Measurements from ENCODE around the gene MMP25. TPM values are rescaled to one million over a fixed set of nuclear protein-coding genes. Genes with fewer than 3 reads are reported as not detected.

Gene MMP25
- total RNA-seq, 1 donor from 2014 or later: 0.89 TPM

DNA sequence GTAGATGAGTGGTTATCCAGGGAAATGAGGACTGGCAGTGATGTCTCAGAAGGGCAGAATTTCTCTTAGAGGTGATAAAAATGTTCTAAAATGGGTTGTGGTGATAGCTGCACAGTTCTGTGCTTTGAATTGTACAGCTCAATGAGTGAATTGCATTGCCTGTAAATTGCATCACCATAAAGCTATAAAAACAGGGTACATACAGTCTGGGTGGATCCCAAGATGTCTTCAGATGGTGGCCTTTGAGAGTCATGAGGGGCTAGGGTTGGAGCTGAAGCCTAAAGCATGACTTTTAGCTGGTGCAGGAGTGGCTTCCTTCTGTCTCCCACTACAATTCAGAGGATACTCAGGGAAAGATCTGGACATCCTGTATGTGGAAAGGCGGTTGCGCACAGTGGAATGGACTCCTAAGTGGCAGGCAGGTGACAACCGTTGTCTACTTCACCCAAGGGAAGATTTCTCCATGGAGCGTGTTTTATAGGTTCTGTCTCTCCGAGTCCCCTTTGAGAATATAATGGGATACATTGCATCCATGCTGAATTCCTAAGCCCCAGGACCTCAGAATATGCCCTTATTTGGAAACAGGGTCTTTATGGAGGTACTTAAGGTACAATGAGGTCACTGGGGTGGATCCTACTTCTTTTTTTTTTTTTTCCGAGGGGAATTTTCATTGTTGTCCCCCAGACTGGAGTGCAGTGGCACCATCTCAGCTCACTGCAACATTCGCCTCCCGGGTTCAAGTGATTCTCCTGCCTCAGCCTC, 17.4 kb downstream of the MMP25 start:
- Mint-ChIP-seq H3K4me3 (ENCODE audit: unreplicated experiment) (no peak overlapping the region), H3K36me3 (ENCODE audit: low read depth, unreplicated experiment) (no peaks in the 10 kb centered on the region), H3K4me1 (ENCODE audit: low read depth, unreplicated experiment) (peaks cover 5% of the 10 kb centered on the region), H3K9me3 (ENCODE audit: unreplicated experiment) (no peaks in the 10 kb centered on the region), H3K27me3 (ENCODE audit: low read depth, unreplicated experiment) (no peaks in the 10 kb centered on the region), H3K27ac (ENCODE audit: unreplicated experiment) (no peak overlapping the region)
- Histone ChIP-seq H3K27ac (ENCODE audit: low read depth, low read length) (no peak overlapping the region), H3K27me3 (ENCODE audit: insufficient read depth, low read length) (peaks cover 2% of the 10 kb centered on the region), H4K20me1 (ENCODE audit: insufficient read depth, low read length) (no peaks in the 10 kb centered on the region), H3K4me1 (ENCODE audit: insufficient read depth, low read length) (peaks cover 11% of the 10 kb centered on the region), H3K4me3 (ENCODE audit: insufficient read depth, low read depth, low read length) (no peak overlapping the region), H3K79me2 (ENCODE audit: insufficient read depth, low read length) (no peaks in the 10 kb centered on the region), H3K4me2 (ENCODE audit: low read length) (no peak overlapping the region), H3K9me3 (ENCODE audit: insufficient read depth, low read depth, low read length) (no peaks in the 10 kb centered on the region), H3K36me3 (ENCODE audit: insufficient read depth, low read length) (no peaks in the 10 kb centered on the region), H3K9ac (ENCODE audit: low read length) (no peak overlapping the region), H2AFZ (ENCODE audit: low read depth, low read length) (no peak overlapping the region)
- no peak for DNase-seq (ENCODE audit: low read depth)
- no peak for FAIRE-seq
- no peak for TF ChIP-seq EZH2 (IDR thresholded peaks at IDR 0.05; ENCODE audit: insufficient read depth, low read length)
- TF ChIP-seq, protein P1, sequence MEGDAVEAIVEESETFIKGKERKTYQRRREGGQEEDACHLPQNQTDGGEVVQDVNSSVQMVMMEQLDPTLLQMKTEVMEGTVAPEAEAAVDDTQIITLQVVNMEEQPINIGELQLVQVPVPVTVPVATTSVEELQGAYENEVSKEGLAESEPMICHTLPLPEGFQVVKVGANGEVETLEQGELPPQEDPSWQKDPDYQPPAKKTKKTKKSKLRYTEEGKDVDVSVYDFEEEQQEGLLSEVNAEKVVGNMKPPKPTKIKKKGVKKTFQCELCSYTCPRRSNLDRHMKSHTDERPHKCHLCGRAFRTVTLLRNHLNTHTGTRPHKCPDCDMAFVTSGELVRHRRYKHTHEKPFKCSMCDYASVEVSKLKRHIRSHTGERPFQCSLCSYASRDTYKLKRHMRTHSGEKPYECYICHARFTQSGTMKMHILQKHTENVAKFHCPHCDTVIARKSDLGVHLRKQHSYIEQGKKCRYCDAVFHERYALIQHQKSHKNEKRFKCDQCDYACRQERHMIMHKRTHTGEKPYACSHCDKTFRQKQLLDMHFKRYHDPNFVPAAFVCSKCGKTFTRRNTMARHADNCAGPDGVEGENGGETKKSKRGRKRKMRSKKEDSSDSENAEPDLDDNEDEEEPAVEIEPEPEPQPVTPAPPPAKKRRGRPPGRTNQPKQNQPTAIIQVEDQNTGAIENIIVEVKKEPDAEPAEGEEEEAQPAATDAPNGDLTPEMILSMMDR (IDR thresholded peaks at IDR 0.05; ENCODE audit: insufficient read depth, low read depth, low read length): no peak

DNA sequence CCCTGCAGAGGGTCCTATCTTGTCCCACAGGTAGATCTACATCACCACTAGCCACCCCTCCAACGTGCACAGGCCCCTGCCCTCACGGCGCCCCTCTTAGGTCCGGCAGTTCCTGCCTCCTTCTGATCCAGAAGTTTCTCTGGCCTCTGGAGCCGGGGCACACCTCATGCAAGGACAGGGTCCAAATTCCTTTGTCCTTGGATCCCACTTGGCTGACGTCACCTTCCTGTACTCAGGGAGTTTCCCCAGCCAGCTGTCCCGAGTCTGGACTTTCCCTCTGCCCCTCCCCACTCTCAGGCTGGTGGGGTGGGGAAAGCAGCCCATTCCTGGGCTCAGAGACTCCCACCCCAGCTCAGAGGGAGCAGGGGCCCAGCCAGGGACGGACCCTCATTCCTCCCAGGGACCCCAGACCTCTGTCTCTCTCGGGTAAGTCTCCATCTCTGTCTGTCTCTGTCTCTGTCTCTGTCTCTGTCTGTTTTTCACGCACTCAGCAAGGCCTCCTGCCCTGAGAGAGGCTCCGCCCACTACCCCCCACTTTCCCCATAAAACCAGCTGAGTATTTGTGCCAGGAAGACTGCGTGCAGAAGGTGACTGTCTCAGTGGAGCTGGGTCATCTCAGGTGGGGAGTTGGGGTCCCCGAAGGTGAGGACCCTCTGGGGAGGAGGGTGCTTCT, 18.8 kb downstream of the MMP25 start, which contains the start of gene IL32:
Gene IL32, plus strand, starts transcription at position 572 of the 673 bp plus-strand sequence. CDS start 172 bp downstream, outside the sequence.
- H3K4me3 ChIP-seq (ENCODE audit: insufficient read depth, low read depth, low read length): no peak within 1 kb of the TSS
- FAIRE-seq (no peak), DNase-seq (ENCODE audit: low read depth) (peak; percentile 36)
- peaks cover 2% of the 10 kb centered on the region for H3K27me3 ChIP-seq (ENCODE audit: insufficient read depth, low read length)
- Mint-ChIP-seq H3K9me3 (ENCODE audit: unreplicated experiment) (peaks cover 2% of the 10 kb centered on the region), H3K36me3 (ENCODE audit: low read depth, unreplicated experiment) (peaks cover 2% of the 10 kb centered on the region), H3K4me1 (ENCODE audit: low read depth, unreplicated experiment) (peaks cover 8% of the 10 kb centered on the region), H3K27me3 (ENCODE audit: low read depth, unreplicated experiment) (peaks cover 4% of the 10 kb centered on the region), H3K27ac (ENCODE audit: unreplicated experiment) (peak within 1 kb of the TSS; percentile 15), H3K4me3 (ENCODE audit: unreplicated experiment) (peak within 1 kb of the TSS; percentile 34)
- peak within 1 kb of the TSS; percentile 72 for H2AFZ ChIP-seq (ENCODE audit: low read depth, low read length)
- no peaks in the 10 kb centered on the region for H3K79me2 ChIP-seq (ENCODE audit: insufficient read depth, low read length)
- peak within 1 kb of the TSS; percentile 66 for H3K4me2 ChIP-seq (ENCODE audit: low read length)
- peak within 1 kb of the TSS; percentile 68 for H3K9ac ChIP-seq (ENCODE audit: low read length)
- no peaks in the 10 kb centered on the region for H3K36me3 ChIP-seq (ENCODE audit: insufficient read depth, low read length)
- peaks cover 6% of the 10 kb centered on the region for H3K4me1 ChIP-seq (ENCODE audit: insufficient read depth, low read length)
- TF ChIP-seq, protein P1 (IDR thresholded peaks at IDR 0.05; ENCODE audit: insufficient read depth, low read depth, low read length): no peak
- no peak for TF ChIP-seq EZH2 (IDR thresholded peaks at IDR 0.05; ENCODE audit: insufficient read depth, low read length)
- H3K9me3 ChIP-seq (ENCODE audit: insufficient read depth, low read depth, low read length): no peaks in the 10 kb centered on the region
- no peaks in the 10 kb centered on the region for H4K20me1 ChIP-seq (ENCODE audit: insufficient read depth, low read length)
- H3K27ac ChIP-seq (ENCODE audit: low read depth, low read length): peak within 1 kb of the TSS; percentile 27
